HCT116 (cell line): Measurements from ENCODE around the gene FAM114A1. TPM values are rescaled to one million over a fixed set of nuclear protein-coding genes. Genes with fewer than 3 reads are reported as not detected.

Experiments used
- ATAC-seq: fragments of 200-7000 bp; cut with Tn5 transposase; 2 replicates; pipeline ENCODE4 v1.9.1; 2020; ENCODE audit warnings: mild to moderate bottlenecking, moderate library complexity
- BruUV-seq: library from RNA; stranded (reverse); fragments of 400-500 nt; replicated peaks from 2 replicates; lab custom pipeline; 2021; lab: Mats Ljungman, UMichigan
- CTCF ChIA-PET: fragments of 300-600 bp; sonication (Branson Sonifier 250); formaldehyde crosslinking; loops from one replicate; lab custom pipeline; 2021; ENCODE audit warnings: antibody characterized with exemption; lab: Charles Lee
- POLR2A ChIA-PET: fragments of 300-600, 350-600 bp; sonication (Branson Sonifier 250); formaldehyde crosslinking; loops from one replicate; lab custom pipeline; 2021; ENCODE audit warnings: antibody characterized with exemption; lab: Charles Lee
- RAD21 ChIA-PET, 2 experiments: fragments of 300-600 bp; sonication (Branson Sonifier 250); formaldehyde crosslinking; loops; one replicate each; lab custom pipeline; 2023; ENCODE audit warnings: low total read pairs in 2 of 2; ENCODE audit not compliant: uncharacterized antibody in 2 of 2, unreplicated experiment in 2 of 2, low non-redundant PET in 1 of 2; lab: Charles Lee
- DNase-seq: peaks from one replicate; pipeline ENCODE4 v3.0.0-alpha.2; 2010; ENCODE audit warnings: low read depth, low spot score
- H2AFZ ChIP-seq: fragments of 200-600 bp; shearing (Covaris generic), sonication (generic); 2 replicates; pipeline ENCODE4 v1.6.1; 2017; ENCODE audit warnings: low read depth, mixed run types, mixed read lengths, antibody characterized with exemption, low read length; ENCODE audit not compliant: poor library complexity, severe bottlenecking
- H3K27ac ChIP-seq: 2 replicates; pipeline ENCODE4 v1.5.1; 2012; ENCODE audit warnings: low read depth, low read length
- H3K27me3 ChIP-seq: fragments of 200-600 bp; sonication (generic); 2 replicates; pipeline ENCODE4 v1.6.1; 2016; ENCODE audit warnings: mixed run types, low read length, mixed read lengths; ENCODE audit not compliant: insufficient read depth
- H3K36me3 ChIP-seq, 2 experiments: fragments of 200-500 bp in 1 of 2; fragments of 200-600 bp in 1 of 2; sonication (Bioruptor generic) in 1 of 2; sonication (generic) in 1 of 2; 2 replicates each; pipeline versions ENCODE4 v1.5.1 to v1.6.1; 2014 to 2016; ENCODE audit warnings: low read length in 2 of 2, inconsistent platforms in 1 of 2, mixed read lengths in 1 of 2, mixed run types in 1 of 2; ENCODE audit not compliant: insufficient read depth in 2 of 2, control insufficient read depth in 1 of 2
- H3K4me1 ChIP-seq, 2 experiments: fragments of 200-600 bp in 1 of 2; sonication (generic) in 1 of 2; 2 replicates each; pipeline versions ENCODE4 v1.5.1 to v1.6.1; 2012 to 2017; ENCODE audit warnings: low read length in 2 of 2, inconsistent platforms in 1 of 2, mild to moderate bottlenecking in 1 of 2, mixed read lengths in 1 of 2, mixed run types in 1 of 2, moderate library complexity in 1 of 2; ENCODE audit not compliant: insufficient read depth in 2 of 2, control insufficient read depth in 1 of 2
- H3K4me2 ChIP-seq: fragments of 200-600 bp; sonication (generic); 2 replicates; pipeline ENCODE4 v1.6.1; 2017; ENCODE audit warnings: mixed run types, low read length, mixed read lengths
- H3K4me3 ChIP-seq, 2 experiments: fragments of 200-600 bp in 1 of 2; sonication (generic) in 1 of 2; replicated peaks in 1 of 2; 2 replicates each; pipeline ENCODE4 v1.5.1; 2011 to 2016; ENCODE audit warnings: low read length in 2 of 2, control low read depth in 1 of 2, low read depth in 1 of 2, mild to moderate bottlenecking in 1 of 2, mixed read lengths in 1 of 2, mixed run types in 1 of 2
- H3K79me2 ChIP-seq: fragments of 200-600 bp; sonication (generic); 2 replicates; pipeline ENCODE4 v1.6.1; 2017; ENCODE audit warnings: mild to moderate bottlenecking, mixed run types, low read length, moderate library complexity, mixed read lengths; ENCODE audit not compliant: insufficient read depth
- H3K9ac ChIP-seq: fragments of 200-600 bp; sonication (generic); 2 replicates; pipeline ENCODE4 v1.6.1; 2016; ENCODE audit warnings: low read length, mixed read lengths
- H3K9me2 ChIP-seq: fragments of 200-600 bp; sonication (generic), shearing (Covaris generic); 2 replicates; pipeline ENCODE4 v1.6.1; 2017; ENCODE audit warnings: mixed run types, mild to moderate bottlenecking, moderate library complexity; ENCODE audit not compliant: insufficient read depth
- H3K9me3 ChIP-seq, 2 experiments: fragments of 200-500 bp in 1 of 2; fragments of 200-600 bp in 1 of 2; sonication (Bioruptor generic) in 1 of 2; sonication (generic) in 1 of 2; 2 replicates each; pipeline ENCODE4 v1.6.1; 2014 to 2017; ENCODE audit warnings: low read length in 2 of 2, mixed read lengths in 2 of 2, inconsistent platforms in 1 of 2, low read depth in 1 of 2, mild to moderate bottlenecking in 1 of 2, mixed run types in 1 of 2, moderate library complexity in 1 of 2; ENCODE audit not compliant: control insufficient read depth in 1 of 2, insufficient read depth in 1 of 2
- H4K20me1 ChIP-seq: fragments of 200-600 bp; sonication (generic), shearing (Covaris generic); 2 replicates; pipeline ENCODE4 v1.6.1; 2017; ENCODE audit warnings: mixed run types, mild to moderate bottlenecking, moderate library complexity; ENCODE audit not compliant: insufficient read depth
- CEBPB ChIP-seq: IDR thresholded peaks from 2 replicates; pipeline ENCODE4 v1.6.1; 2012; ENCODE audit warnings: low read depth
- EGR1 ChIP-seq: IDR thresholded peaks from 2 replicates; pipeline ENCODE4 v1.6.1; 2012; ENCODE audit warnings: low read depth
- EZH2phosphoT487 ChIP-seq: fragments of 200-600 bp; IDR thresholded peaks from 2 replicates; pipeline ENCODE4 v1.6.1; 2018; ENCODE audit warnings: antibody characterized with exemption, borderline replicate concordance
- JUND ChIP-seq: IDR thresholded peaks from 2 replicates; pipeline ENCODE4 v1.6.1; 2012
- POLR2AphosphoS5 ChIP-seq: IDR thresholded peaks from 2 replicates; pipeline ENCODE4 v1.6.1; 2011; ENCODE audit warnings: mild to moderate bottlenecking, low read depth, low read length, moderate library complexity
- RAD21 ChIP-seq: IDR thresholded peaks from 2 replicates; pipeline ENCODE4 v1.6.1; 2012; ENCODE audit warnings: low read depth, mild to moderate bottlenecking
- SP1 ChIP-seq: IDR thresholded peaks from 2 replicates; pipeline ENCODE4 v1.6.1; 2012; ENCODE audit warnings: low read depth
- SRF ChIP-seq: IDR thresholded peaks from 2 replicates; pipeline ENCODE4 v1.6.1; 2012; ENCODE audit warnings: low read depth
- TCF7L2 ChIP-seq: IDR thresholded peaks from 2 replicates; pipeline ENCODE4 v1.7.0; 2011; ENCODE audit warnings: borderline replicate concordance, inconsistent platforms; ENCODE audit not compliant: insufficient read depth, insufficient read length; ENCODE audit errors: extremely low read depth
- ZNF274 ChIP-seq: fragments of 200-500 bp; sonication (Bioruptor generic); IDR thresholded peaks from 2 replicates; pipeline ENCODE4 v1.6.1; 2014; ENCODE audit warnings: mild to moderate bottlenecking, low read depth, low read length, inconsistent platforms
- intact Hi-C: fragments of 100-400 bp; cut with micrococcal nuclease; formaldehyde crosslinking; loops from 2 replicates; pipeline ENCODE4 v1.10.0; 2022
- total RNA-seq: library from RNA; stranded (reverse); gene quantifications from one replicate; pipeline ENCODE4 v1.2.1, GENCODE V29; 2021; ENCODE audit not compliant: unreplicated experiment
- TF ChIP-seq, protein P1 (sequence below): IDR thresholded peaks from 2 replicates; pipeline ENCODE4 v1.6.1; 2012; ENCODE audit warnings: low read depth
- TF ChIP-seq, protein P2 (sequence below): IDR thresholded peaks from 2 replicates; pipeline ENCODE4 v1.6.1; 2012

Gene FAM114A1
- total RNA-seq, 1 experiment from 2014 or later, result 35.6 TPM

DNA sequence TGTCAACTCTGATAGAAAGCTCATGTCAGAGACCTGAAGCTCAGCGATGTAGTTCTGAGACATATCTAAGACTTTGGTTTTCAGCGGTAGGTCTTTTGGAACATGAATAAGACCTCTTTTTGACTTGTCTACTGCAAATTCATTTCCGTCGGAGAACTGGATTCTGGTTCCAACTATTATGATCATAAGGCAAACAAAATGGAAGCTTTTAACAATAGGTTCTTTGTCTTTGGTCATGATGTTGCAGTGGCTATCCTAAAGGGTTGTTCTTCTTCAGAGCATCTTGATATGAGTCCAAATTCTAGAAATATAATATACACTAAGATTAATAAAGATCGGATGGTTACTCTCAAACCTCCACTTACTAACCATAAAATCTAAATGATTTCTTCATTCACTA is 38.4 kb upstream of the FAM114A1 start:
- no peak overlapping the region for H2AFZ ChIP-seq
- POLR2A ChIA-PET, result no interaction called here
- no peaks in the 10 kb centered on the region for H4K20me1 ChIP-seq
- CTCF ChIA-PET, result interaction anchor here (1.2 kb wide), 1 partner anchor 31 kb away, joined by 3 read pairs; no protein-coding TSS in a partner anchor
- H3K9me2 ChIP-seq, result no peaks in the 10 kb centered on the region
- intact Hi-C loops, result no loop called here
- no peak for TF ChIP-seq SRF
- no peak for TF ChIP-seq SP1
- TF ChIP-seq, protein P1, sequence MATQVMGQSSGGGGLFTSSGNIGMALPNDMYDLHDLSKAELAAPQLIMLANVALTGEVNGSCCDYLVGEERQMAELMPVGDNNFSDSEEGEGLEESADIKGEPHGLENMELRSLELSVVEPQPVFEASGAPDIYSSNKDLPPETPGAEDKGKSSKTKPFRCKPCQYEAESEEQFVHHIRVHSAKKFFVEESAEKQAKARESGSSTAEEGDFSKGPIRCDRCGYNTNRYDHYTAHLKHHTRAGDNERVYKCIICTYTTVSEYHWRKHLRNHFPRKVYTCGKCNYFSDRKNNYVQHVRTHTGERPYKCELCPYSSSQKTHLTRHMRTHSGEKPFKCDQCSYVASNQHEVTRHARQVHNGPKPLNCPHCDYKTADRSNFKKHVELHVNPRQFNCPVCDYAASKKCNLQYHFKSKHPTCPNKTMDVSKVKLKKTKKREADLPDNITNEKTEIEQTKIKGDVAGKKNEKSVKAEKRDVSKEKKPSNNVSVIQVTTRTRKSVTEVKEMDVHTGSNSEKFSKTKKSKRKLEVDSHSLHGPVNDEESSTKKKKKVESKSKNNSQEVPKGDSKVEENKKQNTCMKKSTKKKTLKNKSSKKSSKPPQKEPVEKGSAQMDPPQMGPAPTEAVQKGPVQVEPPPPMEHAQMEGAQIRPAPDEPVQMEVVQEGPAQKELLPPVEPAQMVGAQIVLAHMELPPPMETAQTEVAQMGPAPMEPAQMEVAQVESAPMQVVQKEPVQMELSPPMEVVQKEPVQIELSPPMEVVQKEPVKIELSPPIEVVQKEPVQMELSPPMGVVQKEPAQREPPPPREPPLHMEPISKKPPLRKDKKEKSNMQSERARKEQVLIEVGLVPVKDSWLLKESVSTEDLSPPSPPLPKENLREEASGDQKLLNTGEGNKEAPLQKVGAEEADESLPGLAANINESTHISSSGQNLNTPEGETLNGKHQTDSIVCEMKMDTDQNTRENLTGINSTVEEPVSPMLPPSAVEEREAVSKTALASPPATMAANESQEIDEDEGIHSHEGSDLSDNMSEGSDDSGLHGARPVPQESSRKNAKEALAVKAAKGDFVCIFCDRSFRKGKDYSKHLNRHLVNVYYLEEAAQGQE, result no peak
- no peak for TF ChIP-seq POLR2AphosphoS5
- TF ChIP-seq TCF7L2, result no peak
- no peak for TF ChIP-seq ZNF274
- no peak for ATAC-seq
- no peak for DNase-seq
- no peak overlapping the region for H3K4me3 ChIP-seq
- no TSS peak for BruUV-seq
- no peaks in the 10 kb centered on the region for H3K79me2 ChIP-seq
- no peak overlapping the region for H3K4me2 ChIP-seq
- H3K9me3 ChIP-seq, result no peaks in the 10 kb centered on the region
- no peaks in the 10 kb centered on the region for H3K36me3 ChIP-seq
- no peak overlapping the region for H3K9ac ChIP-seq
- H3K27me3 ChIP-seq, result no peaks in the 10 kb centered on the region
- no peak overlapping the region for H3K27ac ChIP-seq
- RAD21 ChIA-PET, result no interaction called here
- peaks cover 0 to 10% of the 10 kb centered on the region in 2 experiments; a peak in 2 of 4 replicates for H3K4me1 ChIP-seq

DNA sequence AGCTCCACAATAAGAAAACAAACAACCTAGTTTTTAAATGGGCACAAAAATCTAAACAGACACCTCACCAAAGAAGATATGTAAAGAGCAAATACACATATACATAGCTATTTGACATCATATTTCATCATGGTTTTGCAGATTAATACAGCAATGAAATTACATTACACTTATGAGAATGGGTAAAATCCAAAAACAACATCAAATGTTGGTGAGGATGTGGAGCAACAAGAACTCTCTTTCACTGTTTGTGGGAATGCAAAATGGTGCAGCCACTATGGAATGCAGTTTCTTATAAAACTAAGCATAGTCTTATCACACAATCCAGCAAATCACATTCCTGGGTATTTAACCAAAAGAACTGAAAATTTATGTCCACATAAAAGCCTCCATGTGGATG is 36.0 kb upstream of the FAM114A1 start:
- no peak overlapping the region for H2AFZ ChIP-seq
- BruUV-seq, result no TSS peak
- POLR2A ChIA-PET, result no interaction called here

More for the DNA sequence above, 36.0 kb upstream of the FAM114A1 start:
- H3K4me3 ChIP-seq, result no peak overlapping the region
- H3K9ac ChIP-seq, result no peak overlapping the region
- no peaks in the 10 kb centered on the region for H4K20me1 ChIP-seq
- peaks cover 0 to 10% of the 10 kb centered on the region in 2 experiments; a peak in 2 of 4 replicates for H3K4me1 ChIP-seq
- no peaks in the 10 kb centered on the region for H3K9me3 ChIP-seq
- RAD21 ChIA-PET, result no interaction called here
- ATAC-seq, result no peak
- intact Hi-C loops, result no loop called here
- no peaks in the 10 kb centered on the region for H3K9me2 ChIP-seq
- TF ChIP-seq, protein P2, sequence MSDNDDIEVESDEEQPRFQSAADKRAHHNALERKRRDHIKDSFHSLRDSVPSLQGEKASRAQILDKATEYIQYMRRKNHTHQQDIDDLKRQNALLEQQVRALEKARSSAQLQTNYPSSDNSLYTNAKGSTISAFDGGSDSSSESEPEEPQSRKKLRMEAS, result no peak
- TF ChIP-seq RAD21 (no peak), ZNF274 (no peak), EZH2phosphoT487 (no peak), JUND (no peak), CEBPB (no peak), SP1 (no peak), POLR2AphosphoS5 (no peak), EGR1 (no peak)
- no peaks in the 10 kb centered on the region for H3K36me3 ChIP-seq
- H3K27me3 ChIP-seq, result no peaks in the 10 kb centered on the region
- no peak for DNase-seq
- H3K4me2 ChIP-seq, result no peak overlapping the region
- H3K79me2 ChIP-seq, result no peaks in the 10 kb centered on the region
- no peak overlapping the region for H3K27ac ChIP-seq
- CTCF ChIA-PET, result no interaction called here
